Activated gamma-delta T cell treated with Interleukin-2 at 50 U/mL for 16 hours (primary cell): ENCODE data around the gene DCAF6.

Experiments used
- DNase-seq: peaks from one replicate; pipeline ENCODE4 v3.0.0-alpha.2; 2020

The DCAF6 gene

GRCh38 chr1:168088511-168089325, 152.2 kb downstream of the DCAF6 start:
- DNase-seq: no peak

GRCh38 chr1:168089326-168089978, 153.0 kb downstream of the DCAF6 start:
- DNase-seq: no peak

- DNase-seq: no peak
These were observed 153.5 kb downstream of the DCAF6 start for GRCh38 chr1:168089979-168090337.

- no peak for DNase-seq
These were observed 153.9 kb downstream of the DCAF6 start for GRCh38 chr1:168090395-168090794.

GRCh38 chr1:168091063-168091462, 154.6 kb downstream of the DCAF6 start:
- no peak for DNase-seq

GRCh38 chr1:168091720-168092550, 155.5 kb downstream of the DCAF6 start:
- no peak for DNase-seq

- DNase-seq: no peak
These were observed 156.3 kb downstream of the DCAF6 start for GRCh38 chr1:168092566-168093355.

GRCh38 chr1:168093616-168094015, 157.1 kb downstream of the DCAF6 start:
- DNase-seq: no peak

GRCh38 chr1:168095476-168095875, 159.0 kb downstream of the DCAF6 start:
- no peak for DNase-seq

GRCh38 chr1:168096296-168097165, 160.0 kb downstream of the DCAF6 start:
- no peak for DNase-seq

GRCh38 chr1:168097921-168098528, 161.5 kb downstream of the DCAF6 start:
- no peak for DNase-seq

- DNase-seq: no peak
These were observed 162.2 kb downstream of the DCAF6 start for GRCh38 chr1:168098534-168099320.

GRCh38 chr1:168099337-168099801, 162.9 kb downstream of the DCAF6 start:
- no peak for DNase-seq

GRCh38 chr1:168100315-168101002, 164.0 kb downstream of the DCAF6 start:
- no peak for DNase-seq

GRCh38 chr1:168101336-168101735, 164.9 kb downstream of the DCAF6 start:
- no peak for DNase-seq

GRCh38 chr1:168102487-168102886, 166.0 kb downstream of the DCAF6 start:
- no peak for DNase-seq

- no peak for DNase-seq
These were observed 168.1 kb downstream of the DCAF6 start for GRCh38 chr1:168104535-168104934.

GRCh38 chr1:168105846-168106245, 169.4 kb downstream of the DCAF6 start:
- no peak for DNase-seq

GRCh38 chr1:168106274-168106673, 169.8 kb downstream of the DCAF6 start:
- no peak for DNase-seq
